ENCODE data around the gene RPS28. TPM values are rescaled to one million over a fixed set of nuclear protein-coding genes. Genes with fewer than 3 reads are reported as not detected.

The RPS28 gene
- total RNA-seq, 2 donors from 2014 or later, result 158 to 402 TPM

- peaks cover 24% of the 10 kb centered on the region for H3K36me3 ChIP-seq
- H3K4me1 ChIP-seq, result peaks cover 0 to 39% of the 10 kb centered on the region in 2 donors
- no peaks in the 10 kb centered on the region for H3K27me3 ChIP-seq
- no peaks in the 10 kb centered on the region for H3K9me3 ChIP-seq
- no peak overlapping the region for H3K4me3 ChIP-seq
- TF ChIP-seq CTCF (IDR thresholded peaks at IDR 0.05), result no peak
- no peak overlapping the region for H3K27ac ChIP-seq
- DNase-seq (ENCODE audit: low spot score), result peak; percentile 38
These were observed 15.5 kb upstream of the RPS28 start for GRCh38 chr19:8305798-8306197.

- Histone ChIP-seq H3K4me1 (peaks cover 0 to 41% of the 10 kb centered on the region in 2 donors), H3K9me3 (no peaks in the 10 kb centered on the region), H3K27ac (no peak overlapping the region), H3K4me3 (no peak overlapping the region), H3K27me3 (no peaks in the 10 kb centered on the region), H3K36me3 (peaks cover 30% of the 10 kb centered on the region)
- DNase-seq (ENCODE audit: low spot score), result peak; percentile 49
- TF ChIP-seq CTCF (IDR thresholded peaks at IDR 0.05), result no peak
These were observed 14.9 kb upstream of the RPS28 start for GRCh38 chr19:8306235-8307054.

GRCh38 chr19:8307400-8307964 lies 13.8 kb upstream of the RPS28 start:
- Histone ChIP-seq H3K4me3 (peak overlapping the region; percentile 43 to 64), H3K27me3 (no peaks in the 10 kb centered on the region), H3K4me1 (peaks cover 0 to 46% of the 10 kb centered on the region in 2 donors), H3K27ac (peak overlapping the region in 1 of 2 donors; percentile 72), H3K36me3 (peaks cover 27% of the 10 kb centered on the region), H3K9me3 (no peaks in the 10 kb centered on the region)
- peak; percentile 58 for DNase-seq (ENCODE audit: low spot score)
- no peak for TF ChIP-seq CTCF (IDR thresholded peaks at IDR 0.05)

- Histone ChIP-seq H3K36me3 (peaks cover 27% of the 10 kb centered on the region), H3K9me3 (no peaks in the 10 kb centered on the region), H3K4me3 (peak within 1 kb of the TSS; percentile 43 to 64), H3K4me1 (peaks cover 0 to 41% of the 10 kb centered on the region in 2 donors), H3K27me3 (no peaks in the 10 kb centered on the region), H3K27ac (peak within 1 kb of the TSS; percentile 54 to 72)
- DNase-seq (ENCODE audit: low spot score), result peak; percentile 90
- TF ChIP-seq CTCF (IDR thresholded peaks at IDR 0.05), result no peak
These were observed 13.1 kb upstream of the RPS28 start, which contains the start of gene CD320 for GRCh38 chr19:8307965-8308866. Gene CD320, minus strand, starts transcription at chr19:8308358. Its CDS starts 68 bp downstream, at chr19:8308290.

GRCh38 chr19:8308891-8309291 lies 12.4 kb upstream of the RPS28 start:
- H3K4me1 ChIP-seq, result peaks cover 0 to 41% of the 10 kb centered on the region in 2 donors
- TF ChIP-seq CTCF (IDR thresholded peaks at IDR 0.05), result no peak
- peak overlapping the region in 1 of 2 donors; percentile 64 for H3K4me3 ChIP-seq
- DNase-seq (ENCODE audit: low spot score), result peak; percentile 54
- peak overlapping the region; percentile 54 to 72 for H3K27ac ChIP-seq
- peaks cover 34% of the 10 kb centered on the region for H3K36me3 ChIP-seq
- H3K9me3 ChIP-seq, result no peaks in the 10 kb centered on the region
- no peaks in the 10 kb centered on the region for H3K27me3 ChIP-seq

Data from right atrium auricular region (tissue), 2 donors.